HCT116 (cell line): ENCODE results near the gene HOXA1.

Source experiments
- CBX3 ChIP-seq: IDR thresholded peaks from 2 replicates; pipeline ENCODE4 v1.6.1; 2012; ENCODE audit warnings: low read depth
- CTCF ChIP-seq, 3 experiments: fragments of 200-600 bp in 1 of 3; sonication (generic) in 1 of 3; IDR thresholded peaks in 2 of 3; conservative IDR thresholded peaks in 1 of 3; 2 replicates each; pipeline ENCODE4 v1.5.1; 2012 to 2017; ENCODE audit warnings: low read depth in 2 of 3, low read length in 2 of 3, antibody characterized with exemption in 1 of 3, borderline replicate concordance in 1 of 3, control low read depth in 1 of 3, mild to moderate bottlenecking in 1 of 3, mixed read lengths in 1 of 3, mixed run types in 1 of 3, moderate library complexity in 1 of 3; ENCODE audit not compliant: insufficient read depth in 1 of 3
- EGR1 ChIP-seq: IDR thresholded peaks from 2 replicates; pipeline ENCODE4 v1.6.1; 2012; ENCODE audit warnings: low read depth
- EZH2phosphoT487 ChIP-seq: fragments of 200-600 bp; IDR thresholded peaks from 2 replicates; pipeline ENCODE4 v1.6.1; 2018; ENCODE audit warnings: antibody characterized with exemption, borderline replicate concordance
- POLR2A ChIP-seq: IDR thresholded peaks from 2 replicates; pipeline ENCODE4 v1.7.0; 2011; ENCODE audit warnings: borderline replicate concordance; ENCODE audit not compliant: insufficient read depth, insufficient read length; ENCODE audit errors: extremely low read depth
- POLR2AphosphoS5 ChIP-seq: IDR thresholded peaks from 2 replicates; pipeline ENCODE4 v1.6.1; 2011; ENCODE audit warnings: mild to moderate bottlenecking, low read depth, low read length, moderate library complexity
- RAD21 ChIP-seq: IDR thresholded peaks from 2 replicates; pipeline ENCODE4 v1.6.1; 2012; ENCODE audit warnings: low read depth, mild to moderate bottlenecking
- SIN3A ChIP-seq: IDR thresholded peaks from 2 replicates; pipeline ENCODE4 v1.6.1; 2012; ENCODE audit warnings: low read depth
- ZNF274 ChIP-seq: fragments of 200-500 bp; sonication (Bioruptor generic); IDR thresholded peaks from 2 replicates; pipeline ENCODE4 v1.6.1; 2014; ENCODE audit warnings: mild to moderate bottlenecking, low read depth, low read length, inconsistent platforms
- TF ChIP-seq, protein P1 (sequence below): IDR thresholded peaks from 2 replicates; pipeline ENCODE4 v1.6.1; 2012; ENCODE audit warnings: low read depth

GRCh38 chr7:27121684-27122076 is 25.9 kb upstream of the HOXA1 start:
- TF ChIP-seq ZNF274 (no peak), POLR2AphosphoS5 (no peak), CTCF (IDR thresholded peaks at IDR 0.05 in 2 of 3, conservative IDR thresholded peaks at IDR 0.05 in 1 of 3; ENCODE audit: borderline replicate concordance in 1 of 3, insufficient read depth in 1 of 3, low read depth in 2 of 3, low read length in 2 of 3) (no peak), EZH2phosphoT487 (no peak), RAD21 (no peak), POLR2A (no peak), SIN3A (no peak), CBX3 (no peak), EGR1 (no peak)
- TF ChIP-seq, protein P1, sequence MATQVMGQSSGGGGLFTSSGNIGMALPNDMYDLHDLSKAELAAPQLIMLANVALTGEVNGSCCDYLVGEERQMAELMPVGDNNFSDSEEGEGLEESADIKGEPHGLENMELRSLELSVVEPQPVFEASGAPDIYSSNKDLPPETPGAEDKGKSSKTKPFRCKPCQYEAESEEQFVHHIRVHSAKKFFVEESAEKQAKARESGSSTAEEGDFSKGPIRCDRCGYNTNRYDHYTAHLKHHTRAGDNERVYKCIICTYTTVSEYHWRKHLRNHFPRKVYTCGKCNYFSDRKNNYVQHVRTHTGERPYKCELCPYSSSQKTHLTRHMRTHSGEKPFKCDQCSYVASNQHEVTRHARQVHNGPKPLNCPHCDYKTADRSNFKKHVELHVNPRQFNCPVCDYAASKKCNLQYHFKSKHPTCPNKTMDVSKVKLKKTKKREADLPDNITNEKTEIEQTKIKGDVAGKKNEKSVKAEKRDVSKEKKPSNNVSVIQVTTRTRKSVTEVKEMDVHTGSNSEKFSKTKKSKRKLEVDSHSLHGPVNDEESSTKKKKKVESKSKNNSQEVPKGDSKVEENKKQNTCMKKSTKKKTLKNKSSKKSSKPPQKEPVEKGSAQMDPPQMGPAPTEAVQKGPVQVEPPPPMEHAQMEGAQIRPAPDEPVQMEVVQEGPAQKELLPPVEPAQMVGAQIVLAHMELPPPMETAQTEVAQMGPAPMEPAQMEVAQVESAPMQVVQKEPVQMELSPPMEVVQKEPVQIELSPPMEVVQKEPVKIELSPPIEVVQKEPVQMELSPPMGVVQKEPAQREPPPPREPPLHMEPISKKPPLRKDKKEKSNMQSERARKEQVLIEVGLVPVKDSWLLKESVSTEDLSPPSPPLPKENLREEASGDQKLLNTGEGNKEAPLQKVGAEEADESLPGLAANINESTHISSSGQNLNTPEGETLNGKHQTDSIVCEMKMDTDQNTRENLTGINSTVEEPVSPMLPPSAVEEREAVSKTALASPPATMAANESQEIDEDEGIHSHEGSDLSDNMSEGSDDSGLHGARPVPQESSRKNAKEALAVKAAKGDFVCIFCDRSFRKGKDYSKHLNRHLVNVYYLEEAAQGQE: no peak
